ENCODE results near the gene PBX1. TPM values are rescaled to one million over a fixed set of nuclear protein-coding genes. Genes with fewer than 3 reads are reported as not detected.

Gene PBX1
- total and polyA plus RNA-seq, 2 donors from 2014 or later: 14.9 to 91.5 TPM

DNA sequence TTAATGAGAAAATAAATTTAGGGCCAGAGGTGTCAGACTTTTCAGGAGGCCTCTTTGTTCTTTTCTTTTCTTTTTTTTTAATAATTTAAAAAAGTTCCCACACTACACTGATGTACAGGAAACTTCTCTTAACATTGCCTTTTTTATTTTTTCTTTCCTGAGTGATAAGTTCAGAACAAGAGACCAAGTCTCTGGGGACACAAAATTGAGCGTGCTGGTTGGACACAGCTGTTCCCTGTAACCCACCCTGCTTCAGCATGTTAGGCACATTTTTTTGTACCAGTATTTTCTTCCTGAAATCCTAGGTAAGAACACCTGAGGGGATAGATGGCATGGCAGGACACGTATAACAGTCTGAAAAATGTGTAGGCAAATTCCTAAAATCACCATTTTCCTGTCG is 50.1 kb downstream of the PBX1 start:
- Histone ChIP-seq H3K9me3 (ENCODE audit: control insufficient read depth in 2 of 3, insufficient read depth in 1 of 3, low read length in 3 of 3) (no peaks in the 10 kb centered on the region), H3K4me1 (ENCODE audit: control insufficient read depth in 2 of 3, insufficient read depth in 2 of 3, low read depth in 1 of 3, low read length in 3 of 3) (peaks cover 20 to 37% (median 37%) of the 10 kb centered on the region in 3 donors), H3K9ac (ENCODE audit: low read length in 3 of 3) (no peak overlapping the region), H3K27ac (ENCODE audit: low read depth in 2 of 2, low read length in 2 of 2) (peak overlapping the region in 1 of 2 donors; percentile 3), H3K36me3 (ENCODE audit: control insufficient read depth in 2 of 3, insufficient read depth in 3 of 3, low read length in 3 of 3) (peaks cover 0 to 2% (median 0%) of the 10 kb centered on the region in 3 donors), H3K27me3 (ENCODE audit: control insufficient read depth, insufficient read depth, low read length) (no peaks in the 10 kb centered on the region), H3K4me3 (ENCODE audit: low read length in 3 of 3) (no peak overlapping the region)
- intact Hi-C loops (cut with DNase I): no loop called here
- TF ChIP-seq, protein P1, sequence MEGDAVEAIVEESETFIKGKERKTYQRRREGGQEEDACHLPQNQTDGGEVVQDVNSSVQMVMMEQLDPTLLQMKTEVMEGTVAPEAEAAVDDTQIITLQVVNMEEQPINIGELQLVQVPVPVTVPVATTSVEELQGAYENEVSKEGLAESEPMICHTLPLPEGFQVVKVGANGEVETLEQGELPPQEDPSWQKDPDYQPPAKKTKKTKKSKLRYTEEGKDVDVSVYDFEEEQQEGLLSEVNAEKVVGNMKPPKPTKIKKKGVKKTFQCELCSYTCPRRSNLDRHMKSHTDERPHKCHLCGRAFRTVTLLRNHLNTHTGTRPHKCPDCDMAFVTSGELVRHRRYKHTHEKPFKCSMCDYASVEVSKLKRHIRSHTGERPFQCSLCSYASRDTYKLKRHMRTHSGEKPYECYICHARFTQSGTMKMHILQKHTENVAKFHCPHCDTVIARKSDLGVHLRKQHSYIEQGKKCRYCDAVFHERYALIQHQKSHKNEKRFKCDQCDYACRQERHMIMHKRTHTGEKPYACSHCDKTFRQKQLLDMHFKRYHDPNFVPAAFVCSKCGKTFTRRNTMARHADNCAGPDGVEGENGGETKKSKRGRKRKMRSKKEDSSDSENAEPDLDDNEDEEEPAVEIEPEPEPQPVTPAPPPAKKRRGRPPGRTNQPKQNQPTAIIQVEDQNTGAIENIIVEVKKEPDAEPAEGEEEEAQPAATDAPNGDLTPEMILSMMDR (IDR thresholded peaks at IDR 0.05; ENCODE audit: borderline replicate concordance, extremely low read depth, insufficient read depth): no peak
- FAIRE-seq (no peak), DNase-seq (peak in 1 of 5 donors; percentile 72)

DNA sequence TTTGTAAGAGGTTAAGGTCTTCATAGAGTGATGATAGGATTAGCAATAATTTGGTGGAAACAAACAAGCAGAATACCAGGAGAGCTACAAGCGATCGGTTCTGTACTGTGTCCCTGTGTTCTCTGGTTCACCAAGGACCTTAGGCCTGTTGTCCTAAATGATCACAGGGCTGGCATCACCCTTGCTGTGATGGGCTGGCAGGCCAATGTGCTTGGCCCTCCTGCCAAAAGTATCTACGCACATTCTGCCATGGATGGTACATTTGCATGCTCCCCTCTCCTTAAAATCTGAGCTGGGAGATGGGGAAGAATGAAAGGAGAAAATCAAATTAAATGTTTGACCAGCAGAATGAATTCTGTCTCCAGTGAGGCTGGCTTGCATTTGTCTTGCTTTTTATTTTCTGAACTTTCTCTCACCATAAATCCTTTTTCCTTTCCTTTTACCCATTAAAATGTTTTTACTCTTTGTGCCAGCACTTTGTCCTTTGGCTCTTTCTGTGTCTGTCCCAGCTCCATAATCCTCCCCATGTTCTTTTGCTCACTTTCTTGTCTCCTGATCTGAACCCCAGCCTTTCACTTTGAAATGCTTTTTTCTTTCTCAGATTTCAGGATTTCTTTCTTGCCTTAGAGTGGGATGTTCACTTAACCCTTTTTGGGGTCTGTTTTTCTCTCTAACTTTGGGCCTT is 51.7 kb downstream of the PBX1 start:
- H3K27ac ChIP-seq (ENCODE audit: low read depth in 2 of 2, low read length in 2 of 2): peak overlapping the region; percentile 18 to 26
- TF ChIP-seq, protein P1 (IDR thresholded peaks at IDR 0.05; ENCODE audit: borderline replicate concordance, extremely low read depth, insufficient read depth): no peak

DNA sequence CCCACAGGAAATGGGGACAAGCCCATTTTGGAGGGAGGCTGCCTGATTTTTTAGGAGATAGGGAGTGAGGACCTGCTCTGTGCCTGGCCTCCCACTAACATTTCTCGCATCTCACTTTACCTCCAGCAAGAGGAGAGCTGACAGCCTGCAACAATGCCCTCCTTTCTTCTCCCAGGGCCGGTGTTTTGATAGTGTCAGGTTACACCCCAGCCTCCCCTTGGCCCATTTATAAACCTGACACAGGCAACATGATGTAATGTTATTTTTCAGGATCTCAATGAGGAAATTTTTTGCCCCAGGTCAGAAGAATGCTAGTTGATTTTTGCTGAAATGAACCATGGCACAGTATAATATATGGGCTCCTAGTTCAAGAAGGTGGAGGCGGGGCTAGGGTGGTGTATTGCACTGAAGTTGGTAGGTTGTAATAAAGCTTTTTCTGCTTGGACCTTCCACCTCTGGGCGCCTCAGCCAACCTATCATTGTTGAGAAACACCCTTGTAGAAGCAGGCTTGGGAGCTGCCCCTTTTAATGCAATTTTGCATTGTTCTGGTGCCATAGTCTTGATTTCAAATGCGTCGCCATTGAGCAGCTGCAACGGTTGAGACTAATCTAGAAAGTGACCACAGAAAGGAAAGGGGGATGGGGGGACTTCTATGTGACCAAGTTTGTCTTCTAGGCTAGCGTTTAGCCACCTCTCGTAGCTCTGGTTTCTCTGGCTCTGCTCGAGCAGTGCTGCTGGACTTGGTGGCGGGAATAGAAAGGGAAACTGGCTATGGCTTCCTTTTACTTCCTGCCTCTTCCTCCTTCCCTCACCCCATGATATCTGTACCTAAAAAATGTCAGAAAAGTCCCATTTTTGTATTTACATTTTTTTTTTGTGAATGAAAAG is 53.0 kb downstream of the PBX1 start:
- H3K9me3 ChIP-seq (ENCODE audit: control insufficient read depth in 2 of 3, insufficient read depth in 1 of 3, low read length in 3 of 3): no peaks in the 10 kb centered on the region
- intact Hi-C loops (cut with DNase I): no loop called here
- no peaks in the 10 kb centered on the region for H3K27me3 ChIP-seq (ENCODE audit: control insufficient read depth, insufficient read depth, low read length)
- TF ChIP-seq, protein P1 (IDR thresholded peaks at IDR 0.05; ENCODE audit: borderline replicate concordance, extremely low read depth, insufficient read depth): no peak
- no peak overlapping the region for H3K9ac ChIP-seq (ENCODE audit: low read length in 3 of 3)
- H3K27ac ChIP-seq (ENCODE audit: low read depth in 2 of 2, low read length in 2 of 2): peak overlapping the region in 1 of 2 donors; percentile 55
- H3K4me1 ChIP-seq (ENCODE audit: control insufficient read depth in 2 of 3, insufficient read depth in 2 of 3, low read depth in 1 of 3, low read length in 3 of 3): peaks cover 20 to 47% (median 40%) of the 10 kb centered on the region in 3 donors
- no peak overlapping the region for H3K4me3 ChIP-seq (ENCODE audit: low read length in 3 of 3)
- no peak for FAIRE-seq
- DNase-seq: peak in 4 of 5 donors; percentile 93 to 97 (median 94)
- no peaks in the 10 kb centered on the region for H3K36me3 ChIP-seq (ENCODE audit: control insufficient read depth in 2 of 3, insufficient read depth in 3 of 3, low read length in 3 of 3)

More for the DNA sequence above, 51.7 kb downstream of the PBX1 start:
- no peaks in the 10 kb centered on the region for H3K27me3 ChIP-seq (ENCODE audit: control insufficient read depth, insufficient read depth, low read length)
- no peaks in the 10 kb centered on the region for H3K9me3 ChIP-seq (ENCODE audit: control insufficient read depth in 2 of 3, insufficient read depth in 1 of 3, low read length in 3 of 3)
- peaks cover 20 to 38% (median 37%) of the 10 kb centered on the region in 3 donors for H3K4me1 ChIP-seq (ENCODE audit: control insufficient read depth in 2 of 3, insufficient read depth in 2 of 3, low read depth in 1 of 3, low read length in 3 of 3)
- no peaks in the 10 kb centered on the region for H3K36me3 ChIP-seq (ENCODE audit: control insufficient read depth in 2 of 3, insufficient read depth in 3 of 3, low read length in 3 of 3)
- intact Hi-C loops (cut with DNase I): no loop called here
- DNase-seq (no peak), FAIRE-seq (no peak)
- H3K9ac ChIP-seq (ENCODE audit: low read length in 3 of 3): no peak overlapping the region
- no peak overlapping the region for H3K4me3 ChIP-seq (ENCODE audit: low read length in 3 of 3)

Measured in kidney (tissue), 14 donors.